Measurements from ENCODE around the gene USP6NL. TPM values are rescaled to one million over a fixed set of nuclear protein-coding genes. Genes with fewer than 3 reads are reported as not detected.

The USP6NL gene
- total and polyA plus RNA-seq, 10 of the 15 experiments (the other 5 are each of a cell fraction or from before 2014, with no cell fraction given), result 4.0 to 27.7 (median 18.2) TPM

GRCh38 chr10:11588873-11589574 lies 22.4 kb downstream of the USP6NL start (continued):
- TF ChIP-seq SKIL (IDR thresholded peaks at IDR 0.05; ENCODE audit: low read depth, poor library complexity, severe bottlenecking) (no peak), POLR2AphosphoS5 (IDR thresholded peaks at IDR 0.05; ENCODE audit: low read length) (no peak), SIX5 (IDR thresholded peaks at IDR 0.05; ENCODE audit: low read depth, low read length, severe bottlenecking) (no peak), MEF2B (IDR thresholded peaks at IDR 0.05; ENCODE audit: partially characterized antibody, poor library complexity, severe bottlenecking) (no peak)
- TF ChIP-seq, protein P1, sequence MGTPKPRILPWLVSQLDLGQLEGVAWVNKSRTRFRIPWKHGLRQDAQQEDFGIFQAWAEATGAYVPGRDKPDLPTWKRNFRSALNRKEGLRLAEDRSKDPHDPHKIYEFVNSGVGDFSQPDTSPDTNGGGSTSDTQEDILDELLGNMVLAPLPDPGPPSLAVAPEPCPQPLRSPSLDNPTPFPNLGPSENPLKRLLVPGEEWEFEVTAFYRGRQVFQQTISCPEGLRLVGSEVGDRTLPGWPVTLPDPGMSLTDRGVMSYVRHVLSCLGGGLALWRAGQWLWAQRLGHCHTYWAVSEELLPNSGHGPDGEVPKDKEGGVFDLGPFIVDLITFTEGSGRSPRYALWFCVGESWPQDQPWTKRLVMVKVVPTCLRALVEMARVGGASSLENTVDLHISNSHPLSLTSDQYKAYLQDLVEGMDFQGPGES (IDR thresholded peaks at IDR 0.05), result no peak

DNA sequence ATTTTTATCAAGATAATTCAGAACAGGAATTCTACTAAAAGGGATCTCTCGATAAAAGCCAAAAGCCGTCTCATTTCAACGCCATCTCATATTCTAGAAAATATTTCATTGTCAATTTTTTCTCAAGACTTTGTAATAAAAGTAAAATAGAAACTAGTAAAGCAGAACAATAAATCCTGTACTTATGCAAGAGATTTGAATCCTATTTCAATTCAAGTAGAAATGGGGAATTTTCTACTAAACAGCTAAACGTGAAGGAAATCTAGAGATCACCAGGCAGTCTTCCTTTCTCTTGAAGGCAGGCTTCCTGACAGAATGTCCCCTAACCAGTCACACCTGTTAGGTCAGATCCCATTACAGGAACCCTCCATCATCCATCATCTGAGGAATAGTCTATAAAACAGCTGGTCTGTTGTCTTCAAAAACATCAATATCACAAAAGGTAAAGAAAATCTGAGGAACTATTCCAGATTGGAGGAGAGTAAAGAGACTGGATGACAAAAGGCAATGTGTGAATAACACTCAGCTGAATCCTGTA lies 23.7 kb downstream of the USP6NL start:
- H2AFZ ChIP-seq (ENCODE audit: control insufficient read depth, low read depth, low read length), result no peak overlapping the region
- peaks cover 94% of the 10 kb centered on the region for H3K79me2 ChIP-seq (ENCODE audit: control insufficient read depth, insufficient read depth, low read length)
- no peak overlapping the region for H3K4me2 ChIP-seq (ENCODE audit: control insufficient read depth, insufficient read depth)
- BruUV-seq (replicated peaks), result no TSS peak
- FAIRE-seq (no peak), ATAC-seq (no peak), DNase-seq (ENCODE audit: low read depth, low spot score) (no peak)
- H3K4me3 ChIP-seq, result no peak overlapping the region
- no peaks in the 10 kb centered on the region; a peak in 1 of 4 replicates for H3K36me3 ChIP-seq (ENCODE audit: control insufficient read depth in 2 of 2, insufficient read depth in 2 of 2, low read length in 1 of 2)
- CTCF ChIA-PET, result interaction anchor here (1.0 to 1.5 kb wide), 4 partner anchors 10 to 34 kb away, joined by 3 to 4 read pairs (median 3); no protein-coding TSS in a partner anchor
- POLR2A ChIA-PET, result interaction anchor here (1.1 to 1.6 kb wide), 3 partner anchors 9 to 20 kb away, joined by 3 to 6 read pairs (median 5); no protein-coding TSS in a partner anchor
- RAD21 ChIA-PET (ENCODE audit: unreplicated experiment), result interaction anchor here (1.0 to 2.1 kb wide), 3 partner anchors 14 to 38 kb away, joined by 3 to 9 read pairs (median 4); no protein-coding TSS in a partner anchor
- H3K9ac ChIP-seq (ENCODE audit: control insufficient read depth, insufficient read depth, low read length), result no peak overlapping the region
- in situ Hi-C loops (cut with MboI) (no loop called here), intact Hi-C loops (cut with micrococcal nuclease; ENCODE audit: unreplicated experiment) (no loop called here)
- no peaks in the 10 kb centered on the region for H3K27me3 ChIP-seq (replicated peaks in 1 of 2; ENCODE audit: control insufficient read depth in 2 of 2, insufficient read depth in 2 of 2, low read length in 1 of 2)
- H3K27ac ChIP-seq (ENCODE audit: control insufficient read depth, insufficient read depth), result peak overlapping the region; percentile 8; the same call in 1 of the 2 replicates
- H4K20me1 ChIP-seq (ENCODE audit: control insufficient read depth, insufficient read depth), result no peaks in the 10 kb centered on the region
- 75% methylated on average over 4 of the region's 4 CpGs for WGBS (ENCODE audit: insufficient coverage, insufficient replicate concordance, low lambda C conversion rate, missing lambda C conversion rate)
- SMC1A ChIA-PET (ENCODE audit: uncharacterized antibody, unreplicated experiment), result interaction anchor here (0.9 to 4.0 kb wide), 10 partner anchors 9 to 94 kb away, joined by 3 to 22 read pairs (median 4); no protein-coding TSS in a partner anchor
- peaks cover 3% of the 10 kb centered on the region; the same call in 1 of the 2 replicates for H3K4me1 ChIP-seq (ENCODE audit: control insufficient read depth, insufficient read depth, low read length)
- H3K9me3 ChIP-seq (replicated peaks; ENCODE audit: control insufficient read depth, insufficient read depth, low read length), result peaks cover 12% of the 10 kb centered on the region
- TF ChIP-seq MYB (IDR thresholded peaks at IDR 0.05; ENCODE audit: borderline replicate concordance, low read depth, low read length) (no peak), IKZF1 (conservative IDR thresholded peaks at IDR 0.05) (no peak), ZBTB4 (CRISPR knock-in tag; IDR thresholded peaks at IDR 0.05) (no peak), EZH2 (IDR thresholded peaks at IDR 0.05; ENCODE audit: borderline replicate concordance, control insufficient read depth, low read depth, low read length) (no peak), TARDBP (IDR thresholded peaks at IDR 0.05; ENCODE audit: borderline replicate concordance) (no peak), WRNIP1 (IDR thresholded peaks at IDR 0.05; ENCODE audit: borderline replicate concordance, low read depth, low read length) (no peak), MTA3 (IDR thresholded peaks at IDR 0.05; ENCODE audit: borderline replicate concordance, low read length) (no peak), MXI1 (IDR thresholded peaks at IDR 0.05; ENCODE audit: low read depth, low read length) (no peak)

All from GM12878 (cell line).